Caco-2 (cell line): ENCODE data around the gene SMYD2. TPM values are rescaled to one million over a fixed set of nuclear protein-coding genes. Genes with fewer than 3 reads are reported as not detected.

Experiments used
- BruUV-seq: library from RNA; stranded (reverse); fragments of 400-500 nt; replicated peaks from 2 replicates; lab custom pipeline; 2021; lab: Mats Ljungman, UMichigan
- CTCF ChIA-PET: fragments of 300-600 bp; sonication (Branson Sonifier 250); formaldehyde crosslinking; loops from one replicate; lab custom pipeline; 2022; ENCODE audit warnings: antibody characterized with exemption; lab: Charles Lee
- POLR2A ChIA-PET: fragments of 300-600 bp; sonication (Branson Sonifier 250); formaldehyde crosslinking; loops from one replicate; lab custom pipeline; 2022; ENCODE audit warnings: antibody characterized with exemption; lab: Charles Lee
- DNase-seq, 2 experiments: peaks; one replicate each; pipeline versions ENCODE4 v3.0.0 to v3.0.0-alpha.2; 2020 to 2022
- H3K27me3 ChIP-seq: replicated peaks from 2 replicates; pipeline ENCODE4 v1.6.0; 2011; ENCODE audit warnings: low read length; ENCODE audit not compliant: control insufficient read depth, insufficient read depth
- H3K36me3 ChIP-seq: 2 replicates; pipeline ENCODE4 v1.5.1; 2011; ENCODE audit warnings: low read length; ENCODE audit not compliant: control insufficient read depth, insufficient read depth
- H3K4me1 ChIP-seq: fragments of 250-450 bp; sonication (Bioruptor Pico); 2 replicates; pipeline ENCODE4 v1.5.1; 2020; ENCODE audit warnings: mild to moderate bottlenecking
- H3K4me3 ChIP-seq: 2 replicates; pipeline ENCODE4 v1.5.1; 2011; ENCODE audit warnings: low read depth, mild to moderate bottlenecking, control low read depth, low read length
- H3K9me3 ChIP-seq: fragments of 250-450 bp; sonication (Bioruptor Pico); 2 replicates; pipeline ENCODE4 v1.5.1; 2020; ENCODE audit warnings: mild to moderate bottlenecking, moderate library complexity
- H3K27ac Mint-ChIP-seq: one replicate; pipeline ENCODE4 v1.8.0; 2022; ENCODE audit warnings: mixed read lengths; ENCODE audit not compliant: unreplicated experiment
- H3K27me3 Mint-ChIP-seq: one replicate; pipeline ENCODE4 v1.8.0; 2022; ENCODE audit warnings: mixed read lengths; ENCODE audit not compliant: insufficient read depth, unreplicated experiment
- H3K36me3 Mint-ChIP-seq: one replicate; pipeline ENCODE4 v1.8.0; 2022; ENCODE audit warnings: mild to moderate bottlenecking, mixed read lengths; ENCODE audit not compliant: insufficient read depth, unreplicated experiment
- H3K4me1 Mint-ChIP-seq: one replicate; pipeline ENCODE4 v1.8.0; 2022; ENCODE audit warnings: low read depth, mixed read lengths; ENCODE audit not compliant: unreplicated experiment
- H3K4me3 Mint-ChIP-seq: one replicate; pipeline ENCODE4 v1.8.0; 2022; ENCODE audit warnings: mild to moderate bottlenecking, moderate library complexity, mixed read lengths; ENCODE audit not compliant: unreplicated experiment
- H3K9me3 Mint-ChIP-seq: one replicate; pipeline ENCODE4 v1.8.0; 2022; ENCODE audit warnings: mixed read lengths; ENCODE audit not compliant: unreplicated experiment
- CTCF ChIP-seq, 2 experiments: fragments of 200-600 bp in 1 of 2; IDR thresholded peaks; 1 replicate in 1 of 2; 2 replicates in 1 of 2; pipeline versions ENCODE4 v1.5.1 to v1.8.0; 2011 to 2022; ENCODE audit warnings: antibody characterized with exemption in 1 of 2, control low read depth in 1 of 2, inconsistent platforms in 1 of 2, low read depth in 1 of 2, low read length in 1 of 2, mild to moderate bottlenecking in 1 of 2, moderate library complexity in 1 of 2; ENCODE audit not compliant: insufficient read depth in 1 of 2, severe bottlenecking in 1 of 2, unreplicated experiment in 1 of 2
- intact Hi-C: fragments of 100-400 bp; cut with micrococcal nuclease; formaldehyde crosslinking; loops from one replicate; pipeline ENCODE4 v1.10.0; 2022; ENCODE audit not compliant: unreplicated experiment
- total RNA-seq: library from RNA; stranded (reverse); gene quantifications from 2 replicates; pipeline ENCODE4 v1.2.3, GENCODE V29; 2022

Gene SMYD2
- total RNA-seq, 1 experiment from 2014 or later: 182 TPM

GRCh38 chr1:214335567-214335966 is 54.6 kb downstream of the SMYD2 start:
- POLR2A ChIA-PET: no interaction called here
- CTCF ChIA-PET: interaction anchor here (0.6 kb wide), 1 partner anchor 552 kb away, joined by 5 read pairs; no protein-coding TSS in a partner anchor
- H3K4me1 ChIP-seq: peaks cover 15% of the 10 kb centered on the region
- no peak for TF ChIP-seq CTCF (IDR thresholded peaks at IDR 0.05; ENCODE audit: insufficient read depth in 1 of 2, low read depth in 1 of 2, low read length in 1 of 2, severe bottlenecking in 1 of 2, unreplicated experiment in 1 of 2)
- Mint-ChIP-seq H3K27ac (no peak overlapping the region), H3K4me3 (no peak overlapping the region), H3K9me3 (no peaks in the 10 kb centered on the region), H3K4me1 (peaks cover 26% of the 10 kb centered on the region), H3K36me3 (peaks cover 98% of the 10 kb centered on the region), H3K27me3 (no peaks in the 10 kb centered on the region)
- no peaks in the 10 kb centered on the region for H3K9me3 ChIP-seq
- DNase-seq: no peak
- intact Hi-C loops: no loop called here
- peaks cover 6% of the 10 kb centered on the region for H3K36me3 ChIP-seq
- no peak overlapping the region for H3K4me3 ChIP-seq
- no peaks in the 10 kb centered on the region for H3K27me3 ChIP-seq
- no TSS peak for BruUV-seq

GRCh38 chr1:214337015-214337414 is 56.1 kb downstream of the SMYD2 start:
- POLR2A ChIA-PET: no interaction called here
- intact Hi-C loops: no loop called here
- H3K9me3 Mint-ChIP-seq: no peaks in the 10 kb centered on the region
- H3K27me3 Mint-ChIP-seq: no peaks in the 10 kb centered on the region
- H3K9me3 ChIP-seq: no peaks in the 10 kb centered on the region
- peaks cover 6% of the 10 kb centered on the region for H3K36me3 ChIP-seq
- no peak for DNase-seq
- H3K27ac Mint-ChIP-seq: peak overlapping the region; percentile 8
- H3K4me1 ChIP-seq: peaks cover 7% of the 10 kb centered on the region; the same call in 1 of the 2 replicates
- TF ChIP-seq CTCF (IDR thresholded peaks at IDR 0.05; ENCODE audit: insufficient read depth in 1 of 2, low read depth in 1 of 2, low read length in 1 of 2, severe bottlenecking in 1 of 2, unreplicated experiment in 1 of 2): no peak
- no peak overlapping the region for H3K4me3 Mint-ChIP-seq
- CTCF ChIA-PET: interaction anchor here (1.6 kb wide), 1 partner anchor 23 kb away, joined by 3 read pairs; no protein-coding TSS in a partner anchor
- no peaks in the 10 kb centered on the region for H3K27me3 ChIP-seq
- BruUV-seq: no TSS peak
- peaks cover 98% of the 10 kb centered on the region for H3K36me3 Mint-ChIP-seq
- H3K4me3 ChIP-seq: no peak overlapping the region
- peaks cover 14% of the 10 kb centered on the region for H3K4me1 Mint-ChIP-seq

DNA sequence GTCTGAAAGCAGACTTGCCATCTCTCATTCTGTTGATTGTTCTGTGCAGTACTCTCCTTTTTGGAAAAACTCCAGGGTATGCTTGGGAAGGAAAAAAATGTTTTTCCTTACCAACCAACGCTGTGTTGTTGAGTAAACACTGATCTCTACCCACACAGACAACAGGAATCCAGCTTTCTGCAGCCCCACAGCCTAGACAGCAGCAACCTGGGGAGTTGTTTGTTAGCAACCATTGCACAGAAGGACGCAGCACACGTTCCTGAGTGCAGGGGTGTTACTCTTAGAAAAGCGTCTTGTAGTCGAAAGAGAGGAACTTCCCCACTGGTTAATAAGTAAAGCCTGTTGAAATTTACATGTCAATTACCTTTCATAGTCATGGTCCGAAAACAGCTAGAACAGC is 56.6 kb downstream of the SMYD2 start:
- H3K9me3 Mint-ChIP-seq: peaks cover 1% of the 10 kb centered on the region
- intact Hi-C loops: no loop called here
- no peaks in the 10 kb centered on the region for H3K27me3 ChIP-seq
- no peaks in the 10 kb centered on the region for H3K9me3 ChIP-seq
- peaks cover 7% of the 10 kb centered on the region; the same call in 1 of the 2 replicates for H3K4me1 ChIP-seq
- peaks cover 6% of the 10 kb centered on the region for H3K36me3 ChIP-seq
- POLR2A ChIA-PET: no interaction called here
- H3K27me3 Mint-ChIP-seq: no peaks in the 10 kb centered on the region
- TF ChIP-seq CTCF (IDR thresholded peaks at IDR 0.05; ENCODE audit: insufficient read depth in 1 of 2, low read depth in 1 of 2, low read length in 1 of 2, severe bottlenecking in 1 of 2, unreplicated experiment in 1 of 2): no peak
- no peak overlapping the region for H3K4me3 Mint-ChIP-seq
- H3K27ac Mint-ChIP-seq: peak overlapping the region; percentile 8
- peaks cover 18% of the 10 kb centered on the region for H3K4me1 Mint-ChIP-seq
- H3K36me3 Mint-ChIP-seq: peaks cover 98% of the 10 kb centered on the region
- no peak for DNase-seq
- no peak overlapping the region for H3K4me3 ChIP-seq
- CTCF ChIA-PET: interaction anchor here (1.6 kb wide), 1 partner anchor 22 kb away, joined by 3 read pairs; no protein-coding TSS in a partner anchor
- BruUV-seq: no TSS peak
